Neural progenitor cell (in vitro differentiated cells): ENCODE results near the gene ATOSB. TPM values are rescaled to one million over a fixed set of nuclear protein-coding genes. Genes with fewer than 3 reads are reported as not detected.
A peak's percentile ranks its signal among the peaks of the same experiment; 100 is the strongest.

Source experiments
- DNase-seq: peaks from one replicate; pipeline ENCODE4 v3.0.0-alpha.2; 2016; ENCODE audit warnings: low spot score
- H2AFZ ChIP-seq: fragments of 200-600 bp; sonication (generic); replicated peaks from 2 replicates; pipeline ENCODE4 v1.6.1; 2016; ENCODE audit warnings: antibody characterized with exemption
- H3F3A ChIP-seq: fragments of 200-600 bp; sonication (generic); 2 replicates; pipeline ENCODE4 v1.6.1; 2016; ENCODE audit warnings: antibody characterized with exemption, low read depth
- H3K27ac ChIP-seq: fragments of 200-600 bp; sonication (generic); 2 replicates; pipeline ENCODE4 v1.5.1; 2016; ENCODE audit warnings: mild to moderate bottlenecking
- H3K27me3 ChIP-seq: fragments of 200-600 bp; sonication (generic); 2 replicates; pipeline ENCODE4 v1.6.1; 2016; ENCODE audit warnings: mild to moderate bottlenecking, moderate library complexity
- H3K36me3 ChIP-seq: fragments of 200-600 bp; sonication (generic); 2 replicates; pipeline ENCODE4 v1.5.1; 2016
- H3K4me1 ChIP-seq: fragments of 200-600 bp; sonication (generic); 2 replicates; pipeline ENCODE4 v1.6.1; 2016; ENCODE audit warnings: mixed run types
- H3K4me2 ChIP-seq: fragments of 200-600 bp; sonication (generic); 2 replicates; pipeline ENCODE4 v1.6.1; 2016
- H3K4me3 ChIP-seq: fragments of 200-600 bp; sonication (generic); 2 replicates; pipeline ENCODE4 v1.5.1; 2016
- H3K79me2 ChIP-seq: fragments of 200-600 bp; sonication (generic); 2 replicates; pipeline ENCODE4 v1.6.1; 2016; ENCODE audit warnings: low read depth
- H3K9ac ChIP-seq: fragments of 200-600 bp; sonication (generic); 2 replicates; pipeline ENCODE4 v1.6.1; 2016
- H3K9me3 ChIP-seq: fragments of 200-600 bp; sonication (generic); 2 replicates; pipeline ENCODE4 v1.5.1; 2016; ENCODE audit warnings: low read depth
- H4K20me1 ChIP-seq: fragments of 200-600 bp; sonication (generic); 2 replicates; pipeline ENCODE4 v1.6.1; 2016; ENCODE audit warnings: low read depth
- H3K27ac Mint-ChIP-seq: 3 replicates; pipeline ENCODE4 v1.8.0; 2021; ENCODE audit warnings: mixed read lengths
- H3K27me3 Mint-ChIP-seq: 2 replicates; pipeline ENCODE4 v1.8.0; 2022; ENCODE audit warnings: low read depth, mild to moderate bottlenecking, inconsistent platforms, moderate library complexity, mixed read lengths; ENCODE audit not compliant: insufficient read depth
- H3K36me3 Mint-ChIP-seq: 3 replicates; pipeline ENCODE4 v1.8.0; 2021; ENCODE audit warnings: mixed read lengths
- H3K4me1 Mint-ChIP-seq: 3 replicates; pipeline ENCODE4 v1.8.0; 2021; ENCODE audit warnings: mixed read lengths
- H3K4me3 Mint-ChIP-seq: 3 replicates; pipeline ENCODE4 v1.8.0; 2021; ENCODE audit warnings: mild to moderate bottlenecking, moderate library complexity, mixed read lengths
- H3K9me3 Mint-ChIP-seq: 3 replicates; pipeline ENCODE4 v1.8.0; 2020; ENCODE audit warnings: mixed read lengths
- EZH2 ChIP-seq: fragments of 200-600 bp; sonication (generic); IDR thresholded peaks from 2 replicates; pipeline ENCODE4 v1.6.1; 2017; ENCODE audit warnings: antibody characterized with exemption, mild to moderate bottlenecking, moderate library complexity
- EZH2phosphoT487 ChIP-seq: fragments of 200-600 bp; sonication (generic); IDR thresholded peaks from 2 replicates; pipeline ENCODE4 v1.6.1; 2017; ENCODE audit warnings: antibody characterized with exemption
- total RNA-seq: library from RNA; depleted of rRNA; stranded (reverse); fragments of >200 nt; gene quantifications from 2 replicates; pipeline ENCODE4 v1.2.3, GENCODE V29; 2015; ENCODE audit warnings: low replicate concordance
- TF ChIP-seq, protein P1 (sequence below): fragments of 200-600 bp; sonication (generic); IDR thresholded peaks from 2 replicates; pipeline ENCODE4 v1.5.1; 2017; ENCODE audit warnings: antibody characterized with exemption, mild to moderate bottlenecking

ATOSB gene
- total RNA-seq, 1 donor from 2014 or later, result 8.5 TPM

DNA sequence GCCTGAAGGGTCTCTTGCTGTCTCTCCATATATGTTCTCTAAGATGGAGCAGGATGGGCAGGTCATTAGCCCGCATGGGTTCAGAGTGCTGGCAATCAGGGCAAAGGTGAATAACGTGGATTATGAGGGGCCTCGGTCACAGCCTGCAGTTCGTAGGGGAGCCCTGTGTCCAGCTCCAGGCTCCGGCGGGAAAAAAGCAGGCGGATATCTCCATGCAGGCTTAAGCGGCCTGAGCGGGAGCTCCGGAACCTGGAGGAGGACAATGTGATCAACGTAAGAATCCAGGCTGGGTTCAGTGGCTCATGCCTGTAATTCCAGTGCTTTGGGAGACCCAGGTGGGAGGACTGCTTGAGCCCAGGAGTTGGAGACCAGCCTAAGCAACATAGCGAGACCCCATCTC is 10.5 kb downstream of the ATOSB start:
- H3K27ac Mint-ChIP-seq, result peak overlapping the region; percentile 98
- peaks cover 18% of the 10 kb centered on the region for H3K79me2 ChIP-seq
- DNase-seq, result no peak

DNA sequence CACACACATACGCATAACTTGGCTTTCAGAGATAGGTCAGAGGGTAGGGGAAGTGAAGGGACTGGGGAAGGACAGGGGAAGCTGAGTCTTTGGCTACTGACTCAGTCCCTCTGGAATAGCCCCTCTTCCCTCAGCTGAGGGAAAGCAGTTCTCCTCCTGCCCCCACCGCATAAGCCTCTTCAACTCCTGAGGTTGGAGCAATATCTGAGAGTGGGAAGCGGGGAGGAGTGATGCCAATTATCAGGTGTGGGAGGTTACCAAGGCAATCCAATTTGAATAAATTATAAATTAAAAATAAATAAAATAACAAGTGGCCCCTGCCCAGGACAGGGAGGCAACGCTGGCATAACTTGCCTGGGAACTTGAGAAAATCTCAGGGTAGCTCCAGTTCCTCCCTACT is 11.1 kb downstream of the ATOSB start:
- peaks cover 16% of the 10 kb centered on the region for H3K4me1 ChIP-seq
- TF ChIP-seq EZH2 (no peak), EZH2phosphoT487 (no peak)
- TF ChIP-seq, protein P1, sequence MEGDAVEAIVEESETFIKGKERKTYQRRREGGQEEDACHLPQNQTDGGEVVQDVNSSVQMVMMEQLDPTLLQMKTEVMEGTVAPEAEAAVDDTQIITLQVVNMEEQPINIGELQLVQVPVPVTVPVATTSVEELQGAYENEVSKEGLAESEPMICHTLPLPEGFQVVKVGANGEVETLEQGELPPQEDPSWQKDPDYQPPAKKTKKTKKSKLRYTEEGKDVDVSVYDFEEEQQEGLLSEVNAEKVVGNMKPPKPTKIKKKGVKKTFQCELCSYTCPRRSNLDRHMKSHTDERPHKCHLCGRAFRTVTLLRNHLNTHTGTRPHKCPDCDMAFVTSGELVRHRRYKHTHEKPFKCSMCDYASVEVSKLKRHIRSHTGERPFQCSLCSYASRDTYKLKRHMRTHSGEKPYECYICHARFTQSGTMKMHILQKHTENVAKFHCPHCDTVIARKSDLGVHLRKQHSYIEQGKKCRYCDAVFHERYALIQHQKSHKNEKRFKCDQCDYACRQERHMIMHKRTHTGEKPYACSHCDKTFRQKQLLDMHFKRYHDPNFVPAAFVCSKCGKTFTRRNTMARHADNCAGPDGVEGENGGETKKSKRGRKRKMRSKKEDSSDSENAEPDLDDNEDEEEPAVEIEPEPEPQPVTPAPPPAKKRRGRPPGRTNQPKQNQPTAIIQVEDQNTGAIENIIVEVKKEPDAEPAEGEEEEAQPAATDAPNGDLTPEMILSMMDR, result no peak
- no peak overlapping the region for H2AFZ ChIP-seq
- H3K4me3 ChIP-seq, result no peak overlapping the region
- H3F3A ChIP-seq, result peaks cover 17% of the 10 kb centered on the region
- H3K9ac ChIP-seq, result no peak overlapping the region
- no peak for DNase-seq
- H4K20me1 ChIP-seq, result peaks cover 7% of the 10 kb centered on the region
- Mint-ChIP-seq H3K36me3 (peaks cover 36% of the 10 kb centered on the region), H3K27me3 (peaks cover 14% of the 10 kb centered on the region), H3K4me3 (peak overlapping the region; percentile 94), H3K27ac (peak overlapping the region; percentile 100), H3K4me1 (peaks cover 48% of the 10 kb centered on the region), H3K9me3 (no peaks in the 10 kb centered on the region)
- no peaks in the 10 kb centered on the region for H3K27me3 ChIP-seq
- H3K27ac ChIP-seq, result peak overlapping the region; percentile 5
- H3K9me3 ChIP-seq, result no peaks in the 10 kb centered on the region
- H3K79me2 ChIP-seq, result peaks cover 17% of the 10 kb centered on the region
- H3K4me2 ChIP-seq, result peak overlapping the region; percentile 95
- no peaks in the 10 kb centered on the region for H3K36me3 ChIP-seq

More for the DNA sequence above, 10.5 kb downstream of the ATOSB start:
- peaks cover 34% of the 10 kb centered on the region for H3K36me3 Mint-ChIP-seq
- H3K4me3 Mint-ChIP-seq, result peak overlapping the region; percentile 70
- no peaks in the 10 kb centered on the region for H3K9me3 ChIP-seq
- H3K9me3 Mint-ChIP-seq, result no peaks in the 10 kb centered on the region
- H3K36me3 ChIP-seq, result no peaks in the 10 kb centered on the region
- no peak overlapping the region for H2AFZ ChIP-seq
- H3K4me1 ChIP-seq, result peaks cover 16% of the 10 kb centered on the region
- no peak overlapping the region for H3K9ac ChIP-seq
- H4K20me1 ChIP-seq, result peaks cover 12% of the 10 kb centered on the region
- H3K4me1 Mint-ChIP-seq, result peaks cover 54% of the 10 kb centered on the region
- H3K4me2 ChIP-seq, result no peak overlapping the region
- peaks cover 14% of the 10 kb centered on the region for H3K27me3 Mint-ChIP-seq
- TF ChIP-seq EZH2, result no peak
- no peak for TF ChIP-seq EZH2phosphoT487
- TF ChIP-seq, protein P1, result no peak
- H3F3A ChIP-seq, result peaks cover 17% of the 10 kb centered on the region
- H3K27ac ChIP-seq, result no peak overlapping the region
- H3K4me3 ChIP-seq, result no peak overlapping the region
- no peaks in the 10 kb centered on the region for H3K27me3 ChIP-seq

DNA sequence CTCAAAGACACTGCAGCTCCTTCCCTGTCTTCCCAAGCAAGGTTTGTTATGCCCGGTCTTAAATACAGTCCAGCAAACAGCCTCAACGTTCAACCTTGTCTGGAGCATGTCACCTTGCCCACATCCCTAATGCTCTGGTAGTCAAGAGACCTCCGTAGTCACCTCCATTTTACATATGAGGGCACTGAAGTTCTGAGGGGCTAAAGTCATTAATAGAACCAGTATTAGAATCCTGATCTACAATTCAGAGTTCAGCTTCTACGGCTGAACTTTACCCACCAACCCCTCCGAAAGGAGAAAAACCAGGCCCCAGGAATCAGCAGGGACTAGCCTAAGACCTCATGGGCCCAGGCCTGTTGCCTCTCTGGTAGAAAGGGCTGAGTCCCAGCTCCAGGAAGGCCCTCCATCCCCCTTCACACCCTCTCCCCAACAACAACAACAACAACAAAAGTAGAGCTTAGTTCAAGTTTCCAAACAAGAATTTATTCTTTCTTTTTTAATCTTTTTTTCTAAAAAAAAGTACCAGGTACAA is 11.9 kb downstream of the ATOSB start:
- H3K27me3 ChIP-seq, result no peaks in the 10 kb centered on the region
- peaks cover 17% of the 10 kb centered on the region for H3F3A ChIP-seq
- no peaks in the 10 kb centered on the region for H4K20me1 ChIP-seq
- no peaks in the 10 kb centered on the region for H3K9me3 ChIP-seq
- peak overlapping the region; percentile 5 for H3K27ac ChIP-seq
- H3K27me3 Mint-ChIP-seq, result peaks cover 14% of the 10 kb centered on the region
- H2AFZ ChIP-seq, result peak overlapping the region; percentile 70
- DNase-seq, result no peak
- peak overlapping the region; percentile 95 for H3K4me2 ChIP-seq
- H3K36me3 ChIP-seq, result no peaks in the 10 kb centered on the region
- peaks cover 42% of the 10 kb centered on the region for H3K4me1 Mint-ChIP-seq
- no peaks in the 10 kb centered on the region for H3K9me3 Mint-ChIP-seq
- TF ChIP-seq EZH2, result no peak
- no peak for TF ChIP-seq EZH2phosphoT487
- TF ChIP-seq, protein P1, result no peak
- H3K4me1 ChIP-seq, result peaks cover 16% of the 10 kb centered on the region
- H3K9ac ChIP-seq, result no peak overlapping the region
- peak overlapping the region; percentile 94 for H3K4me3 Mint-ChIP-seq
- H3K27ac Mint-ChIP-seq, result peak overlapping the region; percentile 100
- H3K36me3 Mint-ChIP-seq, result peaks cover 36% of the 10 kb centered on the region
- H3K4me3 ChIP-seq, result peak overlapping the region; percentile 80
- H3K79me2 ChIP-seq, result peaks cover 17% of the 10 kb centered on the region
